Liver (tissue), 9 donors: Measurements from ENCODE around the gene KCNMA1. TPM values are rescaled to one million over a fixed set of nuclear protein-coding genes. Genes with fewer than 3 reads are reported as not detected.

ENCODE experiments used
- DNase-seq: peaks from one replicate; pipeline ENCODE4 v3.0.0-alpha.2; 2017; ENCODE audit warnings: low spot score
- H3K27ac ChIP-seq, 2 donors: one replicate each; pipeline ENCODE4 v1.7.0; 2013; ENCODE audit warnings: inconsistent platforms in 2 of 2, low read length in 2 of 2, control low read depth in 1 of 2, low read depth in 1 of 2, mild to moderate bottlenecking in 1 of 2
- H3K27me3 ChIP-seq, 4 donors: one replicate each; pipeline versions ENCODE4 v1.6.1 to v1.7.0; 2013; ENCODE audit warnings: low read length in 3 of 4, inconsistent platforms in 1 of 4, mild to moderate bottlenecking in 1 of 4, moderate library complexity in 1 of 4; ENCODE audit not compliant: control insufficient read depth in 4 of 4, insufficient read depth in 4 of 4
- H3K36me3 ChIP-seq, 4 donors: one replicate each; pipeline versions ENCODE4 v1.6.1 to v1.7.0; 2013; ENCODE audit warnings: low read length in 3 of 4, mild to moderate bottlenecking in 3 of 4, low read depth in 1 of 4, moderate library complexity in 1 of 4; ENCODE audit not compliant: control insufficient read depth in 4 of 4, insufficient read depth in 3 of 4
- H3K4me1 ChIP-seq, 4 donors: one replicate each; pipeline versions ENCODE4 v1.6.1 to v1.7.0; 2013; ENCODE audit warnings: low read length in 3 of 4, mild to moderate bottlenecking in 3 of 4, moderate library complexity in 1 of 4; ENCODE audit not compliant: control insufficient read depth in 4 of 4, insufficient read depth in 4 of 4
- H3K4me3 ChIP-seq, 3 donors: one replicate each; pipeline versions ENCODE4 v1.6.1 to v1.7.0; 2013; ENCODE audit warnings: low read length in 3 of 3, control low read depth in 1 of 3, low read depth in 1 of 3, mild to moderate bottlenecking in 1 of 3
- H3K9ac ChIP-seq, 2 donors: one replicate each; pipeline ENCODE4 v1.7.0; 2013; ENCODE audit warnings: low read length in 2 of 2, mild to moderate bottlenecking in 2 of 2, moderate library complexity in 2 of 2, control low read depth in 1 of 2, low read depth in 1 of 2
- H3K9me3 ChIP-seq, 4 donors: one replicate each; pipeline versions ENCODE4 v1.6.1 to v1.7.0; 2013; ENCODE audit warnings: low read length in 3 of 4; ENCODE audit not compliant: control insufficient read depth in 4 of 4
- FOXA1 ChIP-seq: IDR thresholded peaks from 2 replicates; pipeline ENCODE4 v1.6.1; 2016; ENCODE audit warnings: antibody characterized with exemption
- GABPA ChIP-seq, 2 donors: IDR thresholded peaks in 1 of 2; conservative IDR thresholded peaks in 1 of 2; 2 replicates each; pipeline ENCODE4 v1.6.1; 2016; ENCODE audit warnings: antibody characterized with exemption in 2 of 2, mild to moderate bottlenecking in 1 of 2, moderate library complexity in 1 of 2
- HNF4A ChIP-seq, 2 donors: conservative IDR thresholded peaks; 2 replicates each; pipeline ENCODE4 v1.6.1; 2016; ENCODE audit warnings: antibody characterized with exemption in 2 of 2, mild to moderate bottlenecking in 2 of 2
- HNF4G ChIP-seq: IDR thresholded peaks from 2 replicates; pipeline ENCODE4 v1.6.1; 2016; ENCODE audit warnings: antibody characterized with exemption
- JUND ChIP-seq, 2 donors: IDR thresholded peaks; 2 replicates each; pipeline ENCODE4 v1.6.1; 2016; ENCODE audit warnings: antibody characterized with exemption in 2 of 2
- NR2F2 ChIP-seq: IDR thresholded peaks from 2 replicates; pipeline ENCODE4 v1.6.1; 2016; ENCODE audit warnings: antibody characterized with exemption
- RXRA ChIP-seq, 2 donors: IDR thresholded peaks; 2 replicates each; pipeline ENCODE4 v1.6.1; 2017 to 2018; ENCODE audit warnings: antibody characterized with exemption in 2 of 2, mild to moderate bottlenecking in 1 of 2
- WGBS: extraction: QIAGEN DNeasy Blood & Tissue Kit; methylation state at CpG from one replicate; pipeline ENCODE4 v1.1.7; 2013; 5-methylcytosine and 5-hydroxymethylcytosine counted together
- polyA plus RNA-seq, 2 donors: library from polyadenylated mRNA; stranded (reverse) in 1 of 2; unstranded in 1 of 2; fragments of 200-250 nt in 1 of 2; fragments of >200 nt in 1 of 2; fragmentation: Nextera tagmentation in 1 of 2; extraction: Ambion mirVana in 1 of 2; gene quantifications; one replicate each; pipeline versions ENCODE4 v1.2.1 to v1.2.3, GENCODE V29; 2013 to 2015
- total RNA-seq, 2 donors: library from RNA; depleted of rRNA; stranded (reverse); fragments of >200 nt; gene quantifications; one replicate each; pipeline ENCODE4 v1.2.3, GENCODE V29; 2014
- TF ChIP-seq, protein P1 (sequence below): IDR thresholded peaks from 2 replicates; pipeline ENCODE4 v1.6.1; 2016; ENCODE audit warnings: antibody characterized with exemption
- TF ChIP-seq, protein P2 (sequence below): fragments of 150-350 bp; IDR thresholded peaks from 2 replicates; pipeline ENCODE4 v1.5.1; 2017; ENCODE audit warnings: improper control_type of control experiment, low read depth, low read length; ENCODE audit not compliant: missing input control
- donor health status: healthy.
- donor health status: healthy.
- donor health status: healthy.
- donor health status: healthy.
- donor health status: healthy.

The KCNMA1 gene
- total and polyA plus RNA-seq, 4 donors = 2.5 to 9.7 (median 4.7) TPM

DNA sequence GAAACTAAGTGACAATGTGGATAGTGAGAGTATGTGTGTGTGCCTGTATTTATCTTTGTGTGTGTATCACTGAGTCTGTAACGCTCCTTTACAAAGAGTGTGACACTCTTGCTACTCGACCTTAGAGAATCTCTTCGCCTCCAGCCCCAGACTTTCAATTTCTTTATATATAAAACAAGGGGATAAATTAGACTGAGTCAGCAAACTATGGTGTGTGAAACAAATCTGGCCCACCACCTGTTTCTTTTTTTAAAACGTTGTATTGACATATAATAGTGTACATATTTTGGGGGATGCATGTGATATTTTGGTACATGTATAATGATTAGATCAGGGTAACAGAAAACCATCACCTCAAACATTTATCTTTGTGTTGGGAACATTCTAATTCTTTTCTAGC is 240.5 kb downstream of the KCNMA1 start:
- H3K9ac ChIP-seq = no peak overlapping the region
- peaks cover 0 to 2% (median 0%) of the 10 kb centered on the region in 4 donors for H3K4me1 ChIP-seq
- H3K27me3 ChIP-seq = no peaks in the 10 kb centered on the region
- no peak overlapping the region for H3K27ac ChIP-seq
- no peak overlapping the region for H3K4me3 ChIP-seq
- H3K9me3 ChIP-seq = no peaks in the 10 kb centered on the region
- H3K36me3 ChIP-seq = no peaks in the 10 kb centered on the region
- WGBS = 89% methylated on average over 4 of the region's 4 CpGs
- TF ChIP-seq FOXA1 (no peak), GABPA (IDR thresholded peaks at IDR 0.05 in 1 of 2, conservative IDR thresholded peaks at IDR 0.05 in 1 of 2) (no peak), JUND (IDR thresholded peaks at IDR 0.05) (no peak), HNF4A (conservative IDR thresholded peaks at IDR 0.05) (no peak), RXRA (IDR thresholded peaks at IDR 0.05) (no peak)
- TF ChIP-seq, protein P1, sequence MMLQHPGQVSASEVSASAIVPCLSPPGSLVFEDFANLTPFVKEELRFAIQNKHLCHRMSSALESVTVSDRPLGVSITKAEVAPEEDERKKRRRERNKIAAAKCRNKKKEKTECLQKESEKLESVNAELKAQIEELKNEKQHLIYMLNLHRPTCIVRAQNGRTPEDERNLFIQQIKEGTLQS = no peak
- TF ChIP-seq, protein P2, sequence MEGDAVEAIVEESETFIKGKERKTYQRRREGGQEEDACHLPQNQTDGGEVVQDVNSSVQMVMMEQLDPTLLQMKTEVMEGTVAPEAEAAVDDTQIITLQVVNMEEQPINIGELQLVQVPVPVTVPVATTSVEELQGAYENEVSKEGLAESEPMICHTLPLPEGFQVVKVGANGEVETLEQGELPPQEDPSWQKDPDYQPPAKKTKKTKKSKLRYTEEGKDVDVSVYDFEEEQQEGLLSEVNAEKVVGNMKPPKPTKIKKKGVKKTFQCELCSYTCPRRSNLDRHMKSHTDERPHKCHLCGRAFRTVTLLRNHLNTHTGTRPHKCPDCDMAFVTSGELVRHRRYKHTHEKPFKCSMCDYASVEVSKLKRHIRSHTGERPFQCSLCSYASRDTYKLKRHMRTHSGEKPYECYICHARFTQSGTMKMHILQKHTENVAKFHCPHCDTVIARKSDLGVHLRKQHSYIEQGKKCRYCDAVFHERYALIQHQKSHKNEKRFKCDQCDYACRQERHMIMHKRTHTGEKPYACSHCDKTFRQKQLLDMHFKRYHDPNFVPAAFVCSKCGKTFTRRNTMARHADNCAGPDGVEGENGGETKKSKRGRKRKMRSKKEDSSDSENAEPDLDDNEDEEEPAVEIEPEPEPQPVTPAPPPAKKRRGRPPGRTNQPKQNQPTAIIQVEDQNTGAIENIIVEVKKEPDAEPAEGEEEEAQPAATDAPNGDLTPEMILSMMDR = no peak
- no peak for DNase-seq

DNA sequence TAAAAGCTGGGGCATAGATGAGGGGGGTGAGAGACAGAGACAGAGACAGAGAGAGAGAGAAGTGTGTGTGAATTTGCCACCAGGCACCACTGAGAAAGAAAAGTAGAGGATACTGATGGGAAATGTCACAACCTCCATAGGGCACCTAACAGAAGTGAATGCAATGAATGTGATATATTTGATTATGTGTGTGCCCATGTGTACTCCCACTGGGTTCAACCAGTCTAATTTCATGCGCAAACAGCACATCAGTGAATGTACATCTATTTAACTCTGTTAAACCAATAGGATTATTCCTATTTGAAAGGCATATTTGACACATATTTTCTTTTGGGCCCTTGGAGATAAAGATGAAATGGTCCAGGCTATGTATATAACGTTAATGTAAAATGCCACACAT is 241.3 kb downstream of the KCNMA1 start:
- DNase-seq = no peak
- Histone ChIP-seq H3K27me3 (no peaks in the 10 kb centered on the region), H3K36me3 (no peaks in the 10 kb centered on the region), H3K9me3 (no peaks in the 10 kb centered on the region), H3K4me3 (no peak overlapping the region), H3K27ac (no peak overlapping the region), H3K9ac (no peak overlapping the region), H3K4me1 (peaks cover 0 to 5% (median 0%) of the 10 kb centered on the region in 4 donors)
- TF ChIP-seq FOXA1 (no peak), NR2F2 (no peak)
- TF ChIP-seq, protein P2 = no peak
- 95% methylated on average over 2 of the region's 2 CpGs for WGBS

- H3K27me3 ChIP-seq = no peaks in the 10 kb centered on the region
- H3K4me3 ChIP-seq = no peak overlapping the region
- H3K4me1 ChIP-seq = peaks cover 0 to 5% (median 0%) of the 10 kb centered on the region in 4 donors
- H3K27ac ChIP-seq = no peak overlapping the region
- no peak for DNase-seq
- 94% methylated on average over 9 of the region's 9 CpGs for WGBS
- H3K9ac ChIP-seq = no peak overlapping the region
- TF ChIP-seq GABPA (IDR thresholded peaks at IDR 0.05 in 1 of 2, conservative IDR thresholded peaks at IDR 0.05 in 1 of 2) = no peak
- no peak for TF ChIP-seq JUND (IDR thresholded peaks at IDR 0.05)
- no peak for TF ChIP-seq HNF4G
- no peaks in the 10 kb centered on the region for H3K9me3 ChIP-seq
- H3K36me3 ChIP-seq = no peaks in the 10 kb centered on the region
Observed at GRCh38 chr10:77393821-77394501, 243.6 kb downstream of the KCNMA1 start.
